Stimulated activated CD4-positive, alpha-beta T cell treated with anti-CD3 and anti-CD28 coated beads, Interleukin-15, amount 100 ng/mL, for 48 hours (primary cell): ENCODE measurements around the gene TBXA2R.
"Not testable (repeated sequence)": the region's sequence is repeated elsewhere in the genome, so short reads cannot be mapped to it uniquely, and the experiment has no call there.

Experiments used
- DNase-seq, 2 donors: peaks; one replicate each; pipeline ENCODE4 v3.0.0-alpha.2; 2020; ENCODE audit warnings: low read depth in 2 of 2

TBXA2R gene

GRCh38 chr19:3605361-3605760, 1.3 kb downstream of the TBXA2R start:
- no peak for DNase-seq

GRCh38 chr19:3604987-3605343, 1.7 kb downstream of the TBXA2R start:
- DNase-seq = no peak

DNA sequence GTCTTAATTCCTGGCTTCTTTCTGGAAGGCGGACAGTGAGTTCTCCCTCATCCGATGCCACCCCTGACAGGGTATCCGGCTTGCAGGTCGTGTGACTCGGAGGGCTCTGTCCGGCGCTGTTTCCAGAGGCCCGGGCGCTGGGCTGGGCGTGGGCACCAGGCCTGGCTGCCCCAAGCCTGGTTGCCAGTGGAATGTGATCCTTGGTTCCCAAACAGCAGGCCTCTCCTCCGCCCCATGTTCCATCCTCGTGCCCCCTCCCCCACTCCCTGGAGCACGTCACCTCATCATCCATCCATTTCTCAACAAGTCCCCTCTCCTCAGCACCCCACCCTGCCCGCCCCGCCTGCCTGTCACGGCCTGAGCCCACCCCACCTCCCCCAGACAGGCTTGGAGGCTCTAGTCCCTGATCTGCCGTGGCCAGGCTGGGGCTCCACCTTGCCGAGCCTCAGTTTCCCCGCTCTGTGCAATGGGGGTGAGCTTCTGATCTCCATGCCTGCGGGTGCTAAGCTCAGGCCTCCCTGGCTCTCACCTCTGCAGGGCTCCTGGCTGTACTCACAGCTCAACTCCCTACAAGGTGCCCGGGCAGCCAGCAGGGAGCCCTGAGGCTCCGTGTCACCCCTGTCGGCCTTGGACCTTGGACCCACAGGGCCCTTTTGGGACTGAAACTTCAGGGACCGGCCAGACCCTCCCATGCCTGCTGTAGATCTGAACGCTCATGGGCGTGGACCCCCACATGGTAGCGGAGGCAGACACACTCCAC, 2.3 kb downstream of the TBXA2R start:
- no peak for DNase-seq

DNA sequence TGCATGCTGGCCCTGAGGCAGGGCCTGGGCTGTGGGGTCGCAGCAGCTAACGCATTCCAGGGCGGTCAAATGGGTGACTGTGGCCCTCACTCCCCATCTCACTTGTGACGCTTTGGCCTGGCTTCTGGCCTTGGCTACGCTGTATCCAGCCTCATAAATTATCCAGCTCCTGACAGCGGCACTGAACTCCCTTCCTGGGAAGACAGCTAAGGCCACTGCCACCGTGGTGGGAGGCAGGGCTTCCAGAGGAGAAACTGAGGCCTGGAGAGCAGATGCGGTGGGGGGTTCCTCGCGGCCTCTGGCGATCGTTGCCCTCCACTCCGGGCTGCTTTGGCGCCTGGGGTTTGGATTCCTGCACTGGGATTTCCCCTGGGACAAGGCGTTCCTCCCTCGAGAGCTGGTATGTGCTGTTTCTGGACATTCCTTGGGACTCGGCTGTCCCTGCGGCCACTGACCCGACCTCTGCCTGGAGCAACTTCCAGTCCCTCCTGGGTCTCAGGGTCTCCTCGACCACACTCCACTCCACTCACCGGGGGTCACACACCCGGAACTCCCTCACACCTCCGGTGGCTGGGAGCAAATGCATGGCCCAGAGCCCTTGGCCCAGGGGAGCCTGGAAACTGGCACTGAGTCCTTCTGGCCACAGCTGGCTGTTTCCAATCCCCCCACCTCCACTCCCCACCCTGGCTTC, 3.4 kb downstream of the TBXA2R start:
- no peak for DNase-seq

DNA sequence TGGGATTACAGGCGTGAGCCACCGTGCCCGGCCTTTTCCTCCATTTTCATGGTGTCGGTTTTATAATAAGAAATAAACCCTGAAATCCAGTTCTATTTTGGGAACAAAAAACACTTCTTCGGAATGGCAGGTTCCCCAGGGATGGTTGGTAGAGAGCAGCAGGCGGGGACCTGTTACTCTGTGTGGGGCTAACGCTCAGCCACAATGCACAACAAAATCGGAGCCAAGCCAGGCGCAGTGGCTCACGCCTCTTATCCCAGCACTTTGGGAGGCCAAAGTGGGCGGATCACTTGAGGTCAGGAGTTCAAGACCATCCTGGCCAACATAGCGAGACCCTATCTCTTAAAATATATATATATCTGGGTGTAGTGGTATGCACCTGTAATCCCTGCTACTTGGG, 5.7 kb downstream of the TBXA2R start:
- DNase-seq = no peak

DNA sequence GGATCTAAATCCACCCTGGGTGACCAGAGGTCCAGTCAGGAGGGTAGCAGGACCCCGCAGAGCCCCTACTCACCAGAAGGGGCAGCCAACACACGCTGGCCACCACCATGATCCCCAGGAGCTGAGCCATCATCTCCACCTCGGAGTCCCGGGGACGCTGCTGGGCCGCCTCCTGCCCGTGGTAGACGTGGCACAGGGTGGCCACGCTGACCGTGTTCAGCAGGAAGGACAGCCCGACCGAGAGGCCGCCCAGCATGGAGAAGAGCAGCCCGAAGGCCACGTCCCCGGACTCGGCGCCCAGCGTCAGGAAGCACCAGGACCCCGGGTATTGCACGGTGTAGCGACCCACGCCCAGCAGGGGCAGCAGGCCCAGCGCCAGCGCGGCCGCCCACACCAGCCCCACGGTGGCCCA, 6.9 kb downstream of the TBXA2R start:
- no peak for DNase-seq

DNA sequence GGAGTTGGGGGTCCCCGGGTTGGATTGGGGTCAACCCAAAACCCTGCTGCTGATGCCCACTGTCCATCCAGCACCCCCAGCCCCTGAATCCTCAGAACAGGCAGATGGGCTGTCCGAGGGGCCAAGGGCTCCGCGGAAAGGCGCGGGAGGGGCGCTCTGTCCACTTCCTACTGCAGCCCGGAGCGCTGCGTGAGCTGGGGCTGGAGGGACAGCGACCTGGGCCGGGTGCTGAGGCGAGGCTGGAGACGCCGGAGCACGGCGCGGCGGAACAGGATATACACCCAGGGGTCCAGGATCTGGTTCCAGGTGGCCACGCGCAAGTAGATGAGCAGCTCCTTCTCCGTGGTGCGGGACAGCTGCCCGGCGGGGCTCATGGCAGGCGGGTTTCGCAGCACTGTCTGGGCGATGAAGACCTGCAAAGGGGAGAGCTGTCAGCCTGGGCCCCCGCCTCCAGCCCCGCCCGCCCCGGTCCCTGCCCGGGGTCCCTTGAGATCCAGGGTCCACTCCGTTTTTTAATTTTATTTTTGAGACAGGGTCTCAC, 11.1 kb downstream of the TBXA2R start:
- DNase-seq = no peak

GRCh38 chr19:3593156-3593555, 13.5 kb downstream of the TBXA2R start:
- DNase-seq = no peak

DNA sequence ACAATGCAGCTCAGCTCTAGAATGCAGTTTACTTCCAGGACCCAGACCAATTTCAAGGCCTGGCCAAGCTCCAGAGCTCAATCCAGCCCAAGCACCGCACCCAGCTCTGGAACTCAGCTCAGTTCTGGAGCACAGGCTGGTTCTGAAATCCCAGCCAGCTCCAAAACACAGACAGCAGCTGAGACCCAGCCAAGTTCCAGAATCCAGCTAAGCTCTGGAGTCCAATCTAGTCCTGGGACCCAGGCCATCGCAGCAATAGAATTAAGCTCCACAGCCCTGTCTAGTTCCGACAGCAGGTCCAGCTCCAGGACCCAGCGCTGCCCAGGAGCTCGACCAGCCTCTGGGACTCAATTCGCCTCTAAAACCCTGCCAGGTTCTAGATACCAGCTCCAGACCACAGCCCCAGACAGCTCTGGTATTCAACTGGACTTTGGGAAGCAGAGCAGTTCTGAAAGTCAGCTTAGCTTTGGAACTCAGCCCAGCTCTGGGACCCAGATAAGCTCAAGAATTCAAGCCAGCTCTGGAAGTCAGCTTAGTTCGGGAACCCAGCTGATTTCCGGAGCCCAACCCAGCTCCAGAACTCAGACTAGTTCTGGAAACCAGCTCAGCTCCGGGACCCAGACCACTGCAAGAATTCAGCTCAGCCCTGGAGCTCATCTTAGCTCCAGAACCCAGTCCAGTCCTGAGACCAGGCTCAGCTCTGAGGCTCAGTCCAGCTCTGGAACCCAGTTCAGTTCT, 14.6 kb downstream of the TBXA2R start:
- DNase-seq = no peak

GRCh38 chr19:3590991-3591659, 15.6 kb downstream of the TBXA2R start:
- no peak for DNase-seq

GRCh38 chr19:3589949-3590348, 16.7 kb downstream of the TBXA2R start:
- no peak for DNase-seq

GRCh38 chr19:3589439-3589838, 17.2 kb downstream of the TBXA2R start:
- no peak for DNase-seq

DNA sequence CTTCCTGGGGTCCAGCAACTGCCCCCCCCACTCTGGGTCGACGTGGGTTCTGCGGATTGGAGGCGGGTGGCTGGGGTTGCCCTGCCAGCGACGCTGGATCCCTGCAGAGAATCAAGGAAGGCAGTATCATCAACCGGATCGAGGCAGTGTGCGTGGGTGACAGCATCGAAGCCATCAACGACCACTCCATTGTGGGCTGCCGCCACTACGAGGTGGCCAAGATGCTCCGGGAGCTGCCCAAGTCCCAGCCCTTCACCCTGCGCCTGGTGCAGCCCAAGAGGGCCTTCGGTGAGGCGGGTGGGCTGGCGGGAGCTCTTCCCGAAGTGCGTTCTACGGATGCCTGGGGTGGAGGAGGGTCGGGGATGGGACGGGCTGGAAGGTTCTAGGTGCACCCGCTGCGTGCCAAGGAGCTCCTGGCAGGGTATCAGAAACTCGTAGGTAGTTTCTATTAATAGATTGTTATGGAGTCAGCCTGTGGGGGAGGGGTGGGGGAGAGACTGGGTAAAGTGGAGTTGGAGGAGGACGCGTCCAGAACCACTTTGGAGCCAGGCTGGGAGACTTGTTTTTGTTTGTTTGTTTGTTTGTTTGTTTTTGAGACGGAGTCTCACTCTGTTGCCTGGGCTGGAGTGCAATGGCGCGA, 19.8 kb downstream of the TBXA2R start:
- no peak for DNase-seq

DNA sequence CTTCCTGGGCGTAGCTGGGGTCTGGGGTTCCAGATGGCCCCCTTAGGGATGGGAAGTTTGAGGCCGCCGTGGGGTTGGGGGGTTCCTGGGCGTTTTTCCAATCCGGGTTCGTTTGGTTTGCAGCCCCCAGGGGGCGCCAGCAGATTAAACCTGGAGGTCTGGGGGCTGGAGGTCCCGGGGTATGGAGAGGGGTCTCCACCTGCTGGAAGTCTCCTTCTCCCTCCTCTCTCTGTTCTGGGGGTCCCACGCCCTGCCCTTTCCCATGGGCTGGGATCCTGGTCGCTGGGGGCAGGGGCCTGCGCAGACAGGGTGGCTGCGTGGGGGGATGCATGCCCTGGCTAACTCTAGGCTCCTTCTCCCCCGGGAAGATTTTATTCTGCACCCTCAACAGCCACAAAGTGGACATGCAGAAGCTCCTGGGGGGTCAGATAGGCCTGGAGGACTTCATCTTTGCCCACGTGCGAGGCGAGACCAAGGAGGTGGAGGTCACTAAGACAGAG, 20.5 kb downstream of the TBXA2R start:
- peak in 1 of 2 donors; percentile 34 for DNase-seq

GRCh38 chr19:3585301-3586126, 21.2 kb downstream of the TBXA2R start, which contains the start of gene GIPC3:
Gene GIPC3 (plus strand): TSS chr19:3585478. CDS start chr19:3585598, 120 bp downstream.
- DNase-seq = no peak

- DNase-seq = not testable (repeated sequence)
Measured at GRCh38 chr19:3584036-3584802, 22.5 kb downstream of the TBXA2R start.

- not testable (repeated sequence) for DNase-seq
Measured at GRCh38 chr19:3581792-3582191, 24.9 kb downstream of the TBXA2R start.

DNA sequence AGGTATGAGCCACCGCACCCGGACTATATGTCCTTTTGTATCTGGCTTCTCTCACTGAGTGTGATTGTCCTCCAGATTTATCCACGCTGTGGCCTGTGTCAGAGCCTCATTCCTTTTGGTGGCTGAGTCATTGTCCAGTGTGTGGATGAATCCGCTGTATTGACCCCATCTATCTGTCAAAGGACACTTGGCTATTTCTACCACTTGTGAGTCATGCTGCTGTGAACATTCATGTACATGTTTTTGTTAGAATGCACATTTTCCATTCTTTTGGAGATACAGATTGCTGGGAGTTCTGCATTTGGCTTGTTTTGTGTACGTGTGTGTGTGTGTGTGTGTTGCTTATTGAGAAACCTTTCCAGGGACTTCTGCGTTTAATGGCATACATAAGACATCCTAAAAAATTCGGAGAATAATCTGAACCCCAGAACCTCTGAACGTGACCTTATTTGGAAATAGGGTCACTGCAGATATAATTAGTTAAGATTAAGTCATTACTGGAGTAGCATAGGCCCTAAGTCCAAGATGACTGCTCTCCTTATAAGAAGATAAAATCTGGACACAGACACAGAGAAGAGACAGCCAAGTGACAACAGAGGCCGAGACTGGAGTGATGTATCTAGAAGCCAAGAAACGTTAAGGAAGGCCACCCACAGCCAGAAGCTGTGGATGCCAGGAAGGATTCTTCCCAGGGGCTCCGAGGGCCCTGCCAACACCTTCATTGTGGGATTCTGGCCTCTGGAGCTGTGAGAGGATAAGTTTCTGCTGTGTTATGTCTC, 26.3 kb downstream of the TBXA2R start:
- DNase-seq = no peak

- no peak for DNase-seq
Measured at GRCh38 chr19:3578390-3578789, 28.3 kb downstream of the TBXA2R start.
